Measurements from ENCODE around the gene JMY.

The JMY gene

GRCh38 chr5:79287907-79288306 lies 52.0 kb downstream of the JMY start:
- DNase-seq (ENCODE audit: low read depth) = no peak

GRCh38 chr5:79295029-79295428 lies 59.1 kb downstream of the JMY start:
- DNase-seq (ENCODE audit: low read depth) = no peak

- DNase-seq (ENCODE audit: low read depth) = no peak
Measured at GRCh38 chr5:79297661-79298060, 61.7 kb downstream of the JMY start.

GRCh38 chr5:79301046-79301712 lies 65.2 kb downstream of the JMY start:
- DNase-seq (ENCODE audit: low read depth) = no peak

GRCh38 chr5:79302454-79302853 lies 66.5 kb downstream of the JMY start:
- no peak for DNase-seq (ENCODE audit: low read depth)

- DNase-seq (ENCODE audit: low read depth) = no peak
Measured at GRCh38 chr5:79305706-79306105, 69.8 kb downstream of the JMY start.

- no peak for DNase-seq (ENCODE audit: low read depth)
Measured at GRCh38 chr5:79318935-79319614, 83.1 kb downstream of the JMY start.

GRCh38 chr5:79329453-79329852 lies 93.5 kb downstream of the JMY start:
- no peak for DNase-seq (ENCODE audit: low read depth)

GRCh38 chr5:79330071-79330470 lies 94.1 kb downstream of the JMY start:
- DNase-seq (ENCODE audit: low read depth) = no peak

- DNase-seq (ENCODE audit: low read depth) = no peak
Measured at GRCh38 chr5:79333852-79334557, 98.1 kb downstream of the JMY start.

- no peak for DNase-seq (ENCODE audit: low read depth)
Measured at GRCh38 chr5:79346420-79346824, 110.5 kb downstream of the JMY start.

GRCh38 chr5:79349047-79349446 lies 113.1 kb downstream of the JMY start:
- DNase-seq (ENCODE audit: low read depth) = no peak

GRCh38 chr5:79349881-79350280 lies 114.0 kb downstream of the JMY start:
- DNase-seq (ENCODE audit: low read depth) = no peak

- DNase-seq (ENCODE audit: low read depth) = no peak
Measured at GRCh38 chr5:79357398-79357797, 121.5 kb downstream of the JMY start.

All from activated gamma-delta T cell treated with anti-CD3 and anti-CD28 coated beads, Interleukin-2, amount 50 U/mL, for 16 hours (primary cell).